Epithelial cell of esophagus (primary cell): ENCODE results near the gene GPATCH2L.

ENCODE experiments used
- DNase-seq: peaks from one replicate; pipeline ENCODE4 v3.0.0; 2010; ENCODE audit warnings: low read depth
- H3K4me3 ChIP-seq: 2 replicates; pipeline ENCODE4 v1.5.1; 2011; ENCODE audit warnings: mild to moderate bottlenecking, low read length, control low read depth
- CTCF ChIP-seq: IDR thresholded peaks from 2 replicates; pipeline ENCODE4 v1.5.1; 2011; ENCODE audit warnings: low read depth, mild to moderate bottlenecking, low read length, control low read depth, inconsistent platforms; ENCODE audit not compliant: insufficient read depth; ENCODE audit errors: missing control alignments

The GPATCH2L gene

DNA sequence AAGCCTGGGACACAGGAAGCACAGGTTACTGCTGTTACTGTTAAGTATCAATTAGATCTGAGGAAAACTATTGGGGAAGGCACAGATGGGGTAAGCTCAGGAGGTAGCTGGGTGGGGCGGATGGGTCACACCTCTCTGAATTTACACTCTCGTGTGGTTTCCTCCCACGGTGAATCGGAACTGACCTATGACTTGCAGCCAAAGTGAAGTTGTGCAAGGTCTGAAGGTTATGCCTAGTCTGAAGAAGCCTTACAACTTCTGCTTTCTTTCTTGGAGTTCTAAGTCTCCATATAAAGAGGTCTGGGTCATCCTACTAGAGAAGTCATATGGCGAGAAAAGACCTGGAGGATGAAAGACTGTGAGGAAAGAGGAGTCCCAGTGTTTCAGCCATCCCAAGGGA lies 25.6 kb upstream of the GPATCH2L start:
- TF ChIP-seq CTCF, result no peak
- DNase-seq, result no peak
- H3K4me3 ChIP-seq, result no peak overlapping the region

DNA sequence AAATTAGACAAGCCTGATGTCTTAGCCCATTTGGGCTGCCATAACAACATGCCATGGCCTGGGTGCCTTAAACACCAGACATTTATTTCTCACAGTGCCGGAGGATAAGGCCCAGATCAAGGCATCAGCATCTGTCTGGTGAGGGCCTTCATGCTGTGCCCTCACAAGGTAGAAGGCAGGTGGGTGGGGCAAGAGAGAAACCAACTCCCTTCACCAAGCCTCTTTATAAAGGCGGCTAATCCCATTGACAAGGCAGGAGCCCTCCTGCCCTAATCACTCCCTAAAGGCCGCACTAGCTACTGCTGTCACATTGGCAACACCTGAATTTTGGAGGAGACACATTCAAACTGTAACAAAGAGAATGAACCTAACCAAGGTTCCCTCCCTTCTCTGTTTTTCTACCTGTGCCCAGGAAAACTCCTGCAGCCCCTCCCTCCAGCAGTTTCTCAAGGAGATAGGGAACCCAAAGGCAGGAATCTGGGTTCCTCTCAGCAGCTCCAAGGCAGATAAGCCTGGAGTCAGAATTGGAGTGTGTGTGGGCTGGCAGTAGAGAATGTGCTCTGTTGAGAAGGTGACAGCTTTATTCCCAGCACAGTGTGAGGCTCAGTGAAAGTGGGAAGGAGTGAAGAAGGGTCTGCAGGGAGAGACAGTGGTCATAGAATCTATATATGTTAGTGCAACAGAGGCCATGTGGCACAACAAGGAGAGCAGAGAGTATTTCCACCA lies 21.7 kb upstream of the GPATCH2L start:
- H3K4me3 ChIP-seq, result no peak overlapping the region
- no peak for TF ChIP-seq CTCF
- DNase-seq, result no peak

GRCh38 chr14:76131071-76131965 lies 20.4 kb upstream of the GPATCH2L start:
- no peak for DNase-seq
- no peak for TF ChIP-seq CTCF
- no peak overlapping the region for H3K4me3 ChIP-seq

GRCh38 chr14:76133103-76133502 lies 18.6 kb upstream of the GPATCH2L start:
- no peak overlapping the region for H3K4me3 ChIP-seq
- DNase-seq, result peak; percentile 55
- TF ChIP-seq CTCF, result no peak

GRCh38 chr14:76134231-76134630 lies 17.5 kb upstream of the GPATCH2L start:
- no peak for DNase-seq
- no peak for TF ChIP-seq CTCF
- H3K4me3 ChIP-seq, result no peak overlapping the region

GRCh38 chr14:76135722-76136121 lies 16.0 kb upstream of the GPATCH2L start:
- no peak for DNase-seq
- TF ChIP-seq CTCF, result no peak
- no peak overlapping the region for H3K4me3 ChIP-seq
